T-helper 22 cell (primary cell): ENCODE measurements around the gene FBXO24.
A peak's percentile ranks its signal among the peaks of the same experiment; 100 is the strongest.
"Not testable (repeated sequence)": the region's sequence is repeated elsewhere in the genome, so short reads cannot be mapped to it uniquely, and the experiment has no call there.

Experiments used
- DNase-seq: peaks from one replicate; pipeline ENCODE4 v3.0.0-alpha.2; 2020; ENCODE audit warnings: low read depth

FBXO24 gene

GRCh38 chr7:100559127-100559526 is 27.0 kb upstream of the FBXO24 start:
- DNase-seq, result no peak

GRCh38 chr7:100561491-100562194 is 24.5 kb upstream of the FBXO24 start:
- no peak for DNase-seq

- DNase-seq, result no peak
Observed at GRCh38 chr7:100562195-100563099, 23.7 kb upstream of the FBXO24 start.

GRCh38 chr7:100563100-100563564 is 23.0 kb upstream of the FBXO24 start:
- no peak for DNase-seq

GRCh38 chr7:100563809-100564400 is 22.2 kb upstream of the FBXO24 start:
- DNase-seq, result peak; percentile 53

GRCh38 chr7:100564405-100564804 is 21.7 kb upstream of the FBXO24 start:
- not testable (repeated sequence) for DNase-seq

GRCh38 chr7:100565133-100565571 is 21.0 kb upstream of the FBXO24 start:
- DNase-seq, result no peak

GRCh38 chr7:100566018-100566531 is 20.1 kb upstream of the FBXO24 start:
- no peak for DNase-seq

- DNase-seq, result no peak
Observed at GRCh38 chr7:100567031-100567730, 18.9 kb upstream of the FBXO24 start.

GRCh38 chr7:100567751-100568175 is 18.4 kb upstream of the FBXO24 start:
- DNase-seq, result no peak

GRCh38 chr7:100568176-100568895 is 17.8 kb upstream of the FBXO24 start:
- DNase-seq, result no peak

- peak; percentile 38 for DNase-seq
Observed at GRCh38 chr7:100568896-100569844, 17.0 kb upstream of the FBXO24 start.

GRCh38 chr7:100570954-100571828 is 14.9 kb upstream of the FBXO24 start:
- no peak for DNase-seq

GRCh38 chr7:100571829-100572116 is 14.4 kb upstream of the FBXO24 start:
- no peak for DNase-seq

- no peak for DNase-seq
Observed at GRCh38 chr7:100572281-100572948, 13.7 kb upstream of the FBXO24 start.

GRCh38 chr7:100572949-100573675 is 13.0 kb upstream of the FBXO24 start:
- no peak for DNase-seq

- DNase-seq, result no peak
Observed at GRCh38 chr7:100573691-100574361, 12.3 kb upstream of the FBXO24 start, which contains the start of gene SAP25. Gene SAP25 (minus strand): TSS chr7:100573900. CDS start chr7:100573742, 158 bp downstream.
